DOHH2 (cell line): ENCODE data around the gene ODF2.

ENCODE experiments used
- H3F3A ChIP-seq: fragments of 200-600 bp; sonication (generic), shearing (Covaris generic); 2 replicates; pipeline ENCODE4 v1.6.0; 2016; ENCODE audit warnings: antibody characterized with exemption, mild to moderate bottlenecking; ENCODE audit not compliant: control insufficient read depth, insufficient read depth
- H3K27ac ChIP-seq: fragments of 200-600 bp; sonication (generic); 2 replicates; pipeline ENCODE4 v1.5.1; 2014; ENCODE audit warnings: low read depth, mild to moderate bottlenecking, low read length, moderate library complexity
- H3K27me3 ChIP-seq: fragments of 200-600 bp; sonication (generic); 2 replicates; pipeline ENCODE4 v1.6.1; 2014; ENCODE audit warnings: mild to moderate bottlenecking, low read length, mixed read lengths; ENCODE audit not compliant: control insufficient read depth
- H3K36me3 ChIP-seq: fragments of 200-600 bp; sonication (generic); 2 replicates; pipeline ENCODE4 v1.6.1; 2014; ENCODE audit warnings: mild to moderate bottlenecking, low read length, moderate library complexity, mixed read lengths; ENCODE audit not compliant: control insufficient read depth
- H3K4me1 ChIP-seq: fragments of 200-600 bp; sonication (generic); 2 replicates; pipeline ENCODE4 v1.6.1; 2014; ENCODE audit warnings: mild to moderate bottlenecking, low read length, mixed read lengths; ENCODE audit not compliant: control insufficient read depth
- H3K4me2 ChIP-seq: fragments of 200-600 bp; sonication (generic); 2 replicates; pipeline ENCODE4 v1.6.0; 2014; ENCODE audit warnings: mild to moderate bottlenecking, low read length, moderate library complexity
- H3K4me3 ChIP-seq: fragments of 200-600 bp; sonication (generic); 2 replicates; pipeline ENCODE4 v1.5.1; 2014; ENCODE audit warnings: mild to moderate bottlenecking, low read length, mixed read lengths
- H3K79me2 ChIP-seq: fragments of 200-600 bp; sonication (generic); 2 replicates; pipeline ENCODE4 v1.6.1; 2014; ENCODE audit warnings: mild to moderate bottlenecking, low read length, mixed read lengths; ENCODE audit not compliant: control insufficient read depth
- H3K9me2 ChIP-seq: fragments of 200-600 bp; sonication (generic); replicated peaks from 2 replicates; pipeline ENCODE4 v1.6.1; 2014; ENCODE audit warnings: mild to moderate bottlenecking, low read length, mixed read lengths; ENCODE audit not compliant: control insufficient read depth
- H3K9me3 ChIP-seq: fragments of 200-600 bp; sonication (generic); 2 replicates; pipeline ENCODE4 v1.6.1; 2014; ENCODE audit warnings: antibody characterized with exemption, low read length, mixed read lengths; ENCODE audit not compliant: control insufficient read depth, insufficient read depth
- H4K20me1 ChIP-seq: fragments of 200-600 bp; sonication (generic); 2 replicates; pipeline ENCODE4 v1.6.0; 2014; ENCODE audit warnings: low read depth, mild to moderate bottlenecking, antibody characterized with exemption, low read length, moderate library complexity; ENCODE audit not compliant: control insufficient read depth, insufficient read depth
- EZH2phosphoT487 ChIP-seq: fragments of 200-600 bp; sonication (generic); IDR thresholded peaks from 2 replicates; pipeline ENCODE4 v1.6.1; 2017; ENCODE audit warnings: borderline replicate concordance, mild to moderate bottlenecking, antibody characterized with exemption, low read length, moderate library complexity, mixed read lengths
- TF ChIP-seq, protein P1 (sequence below): fragments of 200-600 bp; sonication (generic); IDR thresholded peaks from one replicate; pipeline ENCODE4 v1.5.1; 2014; ENCODE audit warnings: antibody characterized with exemption, mild to moderate bottlenecking, low read depth, low read length; ENCODE audit not compliant: poor library complexity, severe bottlenecking

The ODF2 gene

DNA sequence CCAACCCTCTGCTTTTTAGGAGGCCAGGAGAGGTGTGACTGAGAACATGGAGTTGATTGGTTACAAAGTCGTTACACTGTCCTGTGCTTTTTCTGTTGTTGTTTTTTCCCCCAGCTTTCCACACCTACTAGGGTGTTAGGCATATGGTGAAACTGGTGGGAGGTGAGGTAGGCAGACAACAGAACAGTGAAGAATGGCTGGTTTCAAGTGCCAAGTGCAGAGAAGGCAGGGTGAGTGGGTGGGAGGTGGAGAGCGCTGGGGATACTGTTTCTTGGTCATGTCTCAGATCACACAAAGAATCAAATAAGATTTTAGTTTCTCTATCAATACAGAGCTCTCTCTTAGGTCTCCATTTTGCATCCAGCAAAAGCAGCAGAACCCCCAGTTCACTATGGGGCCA lies 94.4 kb downstream of the ODF2 start:
- H4K20me1 ChIP-seq, result peaks cover 9% of the 10 kb centered on the region; the same call in 1 of the 2 replicates
- no peaks in the 10 kb centered on the region for H3K27me3 ChIP-seq
- peaks cover 3% of the 10 kb centered on the region; the same call in 1 of the 2 replicates for H3F3A ChIP-seq
- no peak overlapping the region for H3K27ac ChIP-seq
- H3K4me2 ChIP-seq, result no peak overlapping the region
- no peak for TF ChIP-seq EZH2phosphoT487
- TF ChIP-seq, protein P1, sequence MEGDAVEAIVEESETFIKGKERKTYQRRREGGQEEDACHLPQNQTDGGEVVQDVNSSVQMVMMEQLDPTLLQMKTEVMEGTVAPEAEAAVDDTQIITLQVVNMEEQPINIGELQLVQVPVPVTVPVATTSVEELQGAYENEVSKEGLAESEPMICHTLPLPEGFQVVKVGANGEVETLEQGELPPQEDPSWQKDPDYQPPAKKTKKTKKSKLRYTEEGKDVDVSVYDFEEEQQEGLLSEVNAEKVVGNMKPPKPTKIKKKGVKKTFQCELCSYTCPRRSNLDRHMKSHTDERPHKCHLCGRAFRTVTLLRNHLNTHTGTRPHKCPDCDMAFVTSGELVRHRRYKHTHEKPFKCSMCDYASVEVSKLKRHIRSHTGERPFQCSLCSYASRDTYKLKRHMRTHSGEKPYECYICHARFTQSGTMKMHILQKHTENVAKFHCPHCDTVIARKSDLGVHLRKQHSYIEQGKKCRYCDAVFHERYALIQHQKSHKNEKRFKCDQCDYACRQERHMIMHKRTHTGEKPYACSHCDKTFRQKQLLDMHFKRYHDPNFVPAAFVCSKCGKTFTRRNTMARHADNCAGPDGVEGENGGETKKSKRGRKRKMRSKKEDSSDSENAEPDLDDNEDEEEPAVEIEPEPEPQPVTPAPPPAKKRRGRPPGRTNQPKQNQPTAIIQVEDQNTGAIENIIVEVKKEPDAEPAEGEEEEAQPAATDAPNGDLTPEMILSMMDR, result no peak
- H3K9me2 ChIP-seq, result no peaks in the 10 kb centered on the region
- H3K79me2 ChIP-seq, result peaks cover 27% of the 10 kb centered on the region
- no peaks in the 10 kb centered on the region for H3K9me3 ChIP-seq
- peaks cover 9% of the 10 kb centered on the region for H3K36me3 ChIP-seq
- peaks cover 26% of the 10 kb centered on the region for H3K4me1 ChIP-seq
- no peak overlapping the region for H3K4me3 ChIP-seq
